GM23338 (cell line): Measurements from ENCODE around the gene AGAP1. TPM values are rescaled to one million over a fixed set of nuclear protein-coding genes. Genes with fewer than 3 reads are reported as not detected.

Source experiments
- ATAC-seq: fragments of 200-7000 bp; cut with Tn5 transposase; 3 replicates; pipeline ENCODE4 v1.9.1; 2020
- DNase-seq: peaks from one replicate; pipeline ENCODE4 v3.0.0-alpha.2; 2015; ENCODE audit warnings: low spot score
- H2AFZ ChIP-seq: fragments of 200-600 bp; sonication (generic); 2 replicates; pipeline ENCODE4 v1.8.0; 2016; ENCODE audit warnings: antibody characterized with exemption, mild to moderate bottlenecking, moderate library complexity
- H3F3A ChIP-seq: fragments of 200-600 bp; sonication (generic); replicated peaks from 2 replicates; pipeline ENCODE4 v1.8.0; 2017; ENCODE audit warnings: antibody characterized with exemption, mixed run types, low read depth
- H3K27ac ChIP-seq: fragments of 200-600 bp; sonication (generic); 2 replicates; pipeline ENCODE4 v1.6.1; 2016; ENCODE audit warnings: low read depth
- H3K27me3 ChIP-seq: fragments of 200-600 bp; sonication (generic); 2 replicates; pipeline ENCODE4 v1.8.0; 2016; ENCODE audit warnings: mild to moderate bottlenecking, mixed run types, moderate library complexity; ENCODE audit not compliant: insufficient read depth
- H3K36me3 ChIP-seq: fragments of 200-600 bp; sonication (generic); 2 replicates; pipeline ENCODE4 v1.8.0; 2016; ENCODE audit warnings: mild to moderate bottlenecking; ENCODE audit not compliant: insufficient read depth
- H3K4me1 ChIP-seq: fragments of 200-600 bp; sonication (generic); 2 replicates; pipeline ENCODE4 v1.8.0; 2016; ENCODE audit warnings: mild to moderate bottlenecking, moderate library complexity; ENCODE audit not compliant: insufficient read depth
- H3K4me2 ChIP-seq: fragments of 200-600 bp; sonication (generic); 2 replicates; pipeline ENCODE4 v1.7.1; 2017; ENCODE audit warnings: mixed run types
- H3K4me3 ChIP-seq: fragments of 200-600 bp; sonication (generic); 2 replicates; pipeline ENCODE4 v1.6.1; 2016; ENCODE audit warnings: mixed run types
- H3K79me2 ChIP-seq: fragments of 200-600 bp; sonication (generic); replicated peaks from 2 replicates; pipeline ENCODE4 v1.8.0; 2017; ENCODE audit warnings: mild to moderate bottlenecking; ENCODE audit not compliant: insufficient read depth
- H3K9me2 ChIP-seq: fragments of 200-600 bp; sonication (generic); 2 replicates; pipeline ENCODE4 v1.8.0; 2017; ENCODE audit not compliant: insufficient read depth
- H4K20me1 ChIP-seq: fragments of 200-600 bp; sonication (generic); replicated peaks from 2 replicates; pipeline ENCODE4 v1.8.0; 2017; ENCODE audit warnings: mild to moderate bottlenecking; ENCODE audit not compliant: insufficient read depth
- H3K27ac Mint-ChIP-seq: 2 replicates; pipeline ENCODE4 v1.8.0; 2020; ENCODE audit warnings: inconsistent platforms, mild to moderate bottlenecking, moderate library complexity, mixed read lengths
- H3K27me3 Mint-ChIP-seq: 3 replicates; pipeline ENCODE4 v1.8.0; 2022; ENCODE audit warnings: low read depth, mild to moderate bottlenecking, moderate library complexity, mixed read lengths, inconsistent platforms; ENCODE audit not compliant: insufficient read depth, poor library complexity
- H3K36me3 Mint-ChIP-seq: 3 replicates; pipeline ENCODE4 v1.8.0; 2021; ENCODE audit warnings: low read depth, mild to moderate bottlenecking, inconsistent platforms, moderate library complexity, mixed read lengths
- H3K4me1 Mint-ChIP-seq: 3 replicates; pipeline ENCODE4 v1.8.0; 2020; ENCODE audit warnings: mild to moderate bottlenecking, inconsistent platforms, mixed read lengths
- H3K4me3 Mint-ChIP-seq: 3 replicates; pipeline ENCODE4 v1.8.0; 2021; ENCODE audit warnings: moderate library complexity, mild to moderate bottlenecking, inconsistent platforms, mixed read lengths
- H3K9me3 Mint-ChIP-seq: 3 replicates; pipeline ENCODE4 v1.8.0; 2020; ENCODE audit warnings: moderate library complexity, mild to moderate bottlenecking, inconsistent platforms, mixed read lengths
- CREB1 ChIP-seq: fragments of 250-450 bp; sonication (Bioruptor Pico); IDR thresholded peaks from 2 replicates; pipeline ENCODE4 v1.5.0; 2020; ENCODE audit warnings: low read depth, mild to moderate bottlenecking, moderate library complexity
- CTCF ChIP-seq, 2 experiments: fragments of 200-600 bp in 1 of 2; sonication (generic) in 1 of 2; conservative IDR thresholded peaks; 2 replicates each; pipeline versions ENCODE4 v1.5.1 to v1.6.1; 2016 to 2017; ENCODE audit warnings: antibody characterized with exemption in 2 of 2, low read depth in 2 of 2, mild to moderate bottlenecking in 2 of 2, moderate library complexity in 1 of 2
- EZH2 ChIP-seq: fragments of 200-600 bp; sonication (generic); IDR thresholded peaks from one replicate; pipeline ENCODE4 v1.8.0; 2017; ENCODE audit warnings: antibody characterized with exemption, mild to moderate bottlenecking, low read depth; ENCODE audit not compliant: unreplicated experiment
- EZH2phosphoT487 ChIP-seq: fragments of 200-600 bp; sonication (generic); IDR thresholded peaks from one replicate; pipeline ENCODE4 v1.8.1; 2018; ENCODE audit warnings: antibody characterized with exemption; ENCODE audit not compliant: unreplicated experiment
- JUNB ChIP-seq: IDR thresholded peaks from one replicate; pipeline ENCODE4 v1.6.1; 2016; ENCODE audit warnings: antibody characterized with exemption; ENCODE audit not compliant: unreplicated experiment
- NANOG ChIP-seq: IDR thresholded peaks from 2 replicates; pipeline ENCODE4 v1.6.1; 2016; ENCODE audit warnings: antibody characterized with exemption, borderline replicate concordance
- POLR2AphosphoS5 ChIP-seq: IDR thresholded peaks from 2 replicates; pipeline ENCODE4 v1.6.1; 2016; ENCODE audit warnings: antibody characterized with exemption, low read depth
- REST ChIP-seq: IDR thresholded peaks from one replicate; pipeline ENCODE4 v1.6.1; 2018; ENCODE audit warnings: antibody characterized with exemption; ENCODE audit not compliant: unreplicated experiment
- STAT1 ChIP-seq: IDR thresholded peaks from one replicate; pipeline ENCODE4 v1.6.1; 2016; ENCODE audit warnings: antibody characterized with exemption; ENCODE audit not compliant: unreplicated experiment
- ZNF114 ChIP-seq: fragments of 250-450 bp; sonication (Bioruptor Pico); IDR thresholded peaks from 2 replicates; pipeline ENCODE4 v1.5.0; 2020; ENCODE audit warnings: mild to moderate bottlenecking, moderate library complexity
- ZNF331 ChIP-seq: fragments of 250-450 bp; sonication (Bioruptor Pico); IDR thresholded peaks from 2 replicates; pipeline ENCODE4 v1.5.0; 2020; ENCODE audit warnings: low read depth, mild to moderate bottlenecking, moderate library complexity
- ZNF462 ChIP-seq: fragments of 250-450 bp; sonication (Bioruptor Pico); IDR thresholded peaks from 2 replicates; pipeline ENCODE4 v1.5.0; 2020; ENCODE audit warnings: mild to moderate bottlenecking, moderate library complexity
- polyA plus RNA-seq: library from polyadenylated mRNA; unstranded; fragments of >200 nt; fragmentation: Nextera tagmentation; extraction: Ambion mirVana; gene quantifications from 2 replicates; pipeline ENCODE4 v1.2.1, GENCODE V29; 2016
- total RNA-seq: library from RNA; depleted of rRNA; stranded (reverse); fragments of >200 nt; shearing (Covaris generic); gene quantifications from 2 replicates; pipeline ENCODE4 v1.2.3, GENCODE V29; 2014
- TF ChIP-seq, protein P1 (sequence below): IDR thresholded peaks from 2 replicates; pipeline ENCODE4 v1.6.1; 2016; ENCODE audit warnings: antibody characterized with exemption

Gene AGAP1
- total and polyA plus RNA-seq, 2 experiments from 2014 or later: 13.3 to 27.9 TPM

DNA sequence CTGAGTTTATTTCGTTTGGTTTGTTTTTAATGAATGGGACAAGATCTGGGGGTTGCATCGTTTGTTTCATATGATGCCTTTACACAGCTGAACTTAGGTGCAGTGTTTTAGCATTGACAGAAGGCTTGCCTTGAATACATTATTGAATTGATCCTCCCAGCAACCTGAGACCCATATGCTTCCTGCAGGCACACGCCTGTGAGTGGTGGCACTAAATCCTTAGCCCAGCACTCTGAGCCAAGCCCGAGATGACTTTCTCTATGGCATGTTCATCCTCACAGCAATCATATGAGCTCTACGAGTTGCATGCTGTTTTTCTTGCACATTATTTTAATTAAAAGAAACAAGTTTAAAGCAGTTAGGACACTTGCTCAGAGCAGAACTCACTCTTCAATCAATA, 47.8 kb upstream of the AGAP1 start:
- DNase-seq: no peak
- Mint-ChIP-seq H3K27ac (no peak overlapping the region), H3K36me3 (no peaks in the 10 kb centered on the region), H3K27me3 (no peaks in the 10 kb centered on the region), H3K4me1 (no peaks in the 10 kb centered on the region), H3K9me3 (peaks cover 15% of the 10 kb centered on the region), H3K4me3 (no peak overlapping the region)
- Histone ChIP-seq H3K4me3 (no peak overlapping the region), H3K4me1 (no peaks in the 10 kb centered on the region), H3K9me2 (0 out of 2 replicates have a peak, but pooled peaks cover 6% of the 10 kb centered on the region), H3K79me2 (no peaks in the 10 kb centered on the region), H4K20me1 (no peaks in the 10 kb centered on the region), H3K4me2 (no peak overlapping the region), H3K27ac (no peak overlapping the region), H3K36me3 (no peaks in the 10 kb centered on the region), H3K27me3 (no peaks in the 10 kb centered on the region), H2AFZ (no peak overlapping the region), H3F3A (no peaks in the 10 kb centered on the region)
- ATAC-seq: no peak
- TF ChIP-seq ZNF114 (no peak), ZNF462 (CRISPR knock-in tag) (no peak), STAT1 (no peak), EZH2phosphoT487 (no peak), ZNF331 (CRISPR knock-in tag) (no peak), CREB1 (no peak), CTCF (conservative IDR thresholded peaks at IDR 0.05; ENCODE audit: low read depth in 2 of 2) (no peak), NANOG (no peak), EZH2 (no peak), POLR2AphosphoS5 (no peak), REST (no peak), JUNB (no peak)
- TF ChIP-seq, protein P1, sequence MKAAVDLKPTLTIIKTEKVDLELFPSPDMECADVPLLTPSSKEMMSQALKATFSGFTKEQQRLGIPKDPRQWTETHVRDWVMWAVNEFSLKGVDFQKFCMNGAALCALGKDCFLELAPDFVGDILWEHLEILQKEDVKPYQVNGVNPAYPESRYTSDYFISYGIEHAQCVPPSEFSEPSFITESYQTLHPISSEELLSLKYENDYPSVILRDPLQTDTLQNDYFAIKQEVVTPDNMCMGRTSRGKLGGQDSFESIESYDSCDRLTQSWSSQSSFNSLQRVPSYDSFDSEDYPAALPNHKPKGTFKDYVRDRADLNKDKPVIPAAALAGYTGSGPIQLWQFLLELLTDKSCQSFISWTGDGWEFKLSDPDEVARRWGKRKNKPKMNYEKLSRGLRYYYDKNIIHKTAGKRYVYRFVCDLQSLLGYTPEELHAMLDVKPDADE: no peak
